Measurements from ENCODE around the gene SLC5A6.

The SLC5A6 gene

GRCh38 chr2:27221166-27221565 is 9.1 kb upstream of the SLC5A6 start:
- Mint-ChIP-seq H3K27me3 (no peaks in the 10 kb centered on the region), H3K4me1 (peaks cover 35% of the 10 kb centered on the region), H3K9me3 (no peaks in the 10 kb centered on the region), H3K36me3 (peaks cover 43% of the 10 kb centered on the region), H3K27ac (no peak overlapping the region), H3K4me3 (no peak overlapping the region)
- DNase-seq = no peak
- CTCF ChIA-PET = interaction anchor here (1.3 kb wide), 1 partner anchor 82 kb away, joined by 3 read pairs; no protein-coding TSS in a partner anchor

- Mint-ChIP-seq H3K9me3 (no peaks in the 10 kb centered on the region), H3K4me1 (peaks cover 38% of the 10 kb centered on the region), H3K27ac (no peak overlapping the region), H3K36me3 (peaks cover 49% of the 10 kb centered on the region), H3K4me3 (no peak overlapping the region), H3K27me3 (no peaks in the 10 kb centered on the region)
- no peak for DNase-seq
- CTCF ChIA-PET = interaction anchor here (1.2 kb wide), 1 partner anchor 60 kb away, joined by 3 read pairs; no protein-coding TSS in a partner anchor
Measured at GRCh38 chr2:27220091-27220490, 8.0 kb upstream of the SLC5A6 start.

- Mint-ChIP-seq H3K4me3 (no peak overlapping the region), H3K27ac (no peak overlapping the region), H3K9me3 (no peaks in the 10 kb centered on the region), H3K4me1 (peaks cover 39% of the 10 kb centered on the region), H3K27me3 (no peaks in the 10 kb centered on the region), H3K36me3 (peaks cover 46% of the 10 kb centered on the region)
- DNase-seq = peak; percentile 9
- CTCF ChIA-PET = interaction anchor here (1.2 kb wide), 1 partner anchor 61 kb away, joined by 3 read pairs; no protein-coding TSS in a partner anchor
Measured at GRCh38 chr2:27219091-27219490, 7.0 kb upstream of the SLC5A6 start.

GRCh38 chr2:27218614-27219013 is 6.5 kb upstream of the SLC5A6 start:
- Mint-ChIP-seq H3K4me3 (peak overlapping the region; percentile 94), H3K4me1 (peaks cover 43% of the 10 kb centered on the region), H3K9me3 (no peaks in the 10 kb centered on the region), H3K27ac (no peak overlapping the region), H3K27me3 (no peaks in the 10 kb centered on the region), H3K36me3 (peaks cover 48% of the 10 kb centered on the region)
- CTCF ChIA-PET = interaction anchor here (1.2 kb wide), 1 partner anchor 61 kb away, joined by 3 read pairs; no protein-coding TSS in a partner anchor
- peak; percentile 7 for DNase-seq

GRCh38 chr2:27217173-27218121 is 5.4 kb upstream of the SLC5A6 start, which contains the start of gene CAD:
TSS of gene CAD (plus strand) at chr2:27217369. CDS start at chr2:27217552, 183 bp downstream.
- Mint-ChIP-seq H3K27me3 (no peaks in the 10 kb centered on the region), H3K36me3 (peaks cover 47% of the 10 kb centered on the region), H3K9me3 (no peaks in the 10 kb centered on the region), H3K4me1 (peaks cover 52% of the 10 kb centered on the region), H3K4me3 (peak within 1 kb of the TSS; percentile 94), H3K27ac (peak within 1 kb of the TSS; percentile 92)
- DNase-seq = peak; percentile 92
- CTCF ChIA-PET = no interaction called here

GRCh38 chr2:27216416-27217137 is 4.5 kb upstream of the SLC5A6 start:
- H3K36me3 Mint-ChIP-seq = peaks cover 42% of the 10 kb centered on the region
- CTCF ChIA-PET = no interaction called here
- H3K27me3 Mint-ChIP-seq = no peaks in the 10 kb centered on the region
- no peaks in the 10 kb centered on the region for H3K9me3 Mint-ChIP-seq
- H3K27ac Mint-ChIP-seq = peak overlapping the region; percentile 92
- no peak for DNase-seq
- peaks cover 52% of the 10 kb centered on the region for H3K4me1 Mint-ChIP-seq
- H3K4me3 Mint-ChIP-seq = peak overlapping the region; percentile 94

- no peaks in the 10 kb centered on the region for H3K27me3 Mint-ChIP-seq
- CTCF ChIA-PET = no interaction called here
- no peak for DNase-seq
- H3K27ac Mint-ChIP-seq = no peak overlapping the region
- H3K4me3 Mint-ChIP-seq = no peak overlapping the region
- peaks cover 31% of the 10 kb centered on the region for H3K36me3 Mint-ChIP-seq
- H3K9me3 Mint-ChIP-seq = no peaks in the 10 kb centered on the region
- H3K4me1 Mint-ChIP-seq = peaks cover 59% of the 10 kb centered on the region
Measured at GRCh38 chr2:27214941-27215340, 2.9 kb upstream of the SLC5A6 start.

GRCh38 chr2:27212626-27213471 is 781 bp upstream of the SLC5A6 start:
- Mint-ChIP-seq H3K36me3 (peaks cover 30% of the 10 kb centered on the region), H3K27me3 (no peaks in the 10 kb centered on the region), H3K4me1 (peaks cover 52% of the 10 kb centered on the region), H3K9me3 (no peaks in the 10 kb centered on the region), H3K27ac (peak overlapping the region; percentile 98), H3K4me3 (peak overlapping the region; percentile 89)
- CTCF ChIA-PET = no interaction called here
- peak; percentile 66 for DNase-seq

GRCh38 chr2:27211241-27211942 is 676 bp downstream of the SLC5A6 start:
- no peaks in the 10 kb centered on the region for H3K27me3 Mint-ChIP-seq
- peak overlapping the region; percentile 85 for H3K4me3 Mint-ChIP-seq
- peak overlapping the region; percentile 91 for H3K27ac Mint-ChIP-seq
- DNase-seq = no peak
- H3K9me3 Mint-ChIP-seq = no peaks in the 10 kb centered on the region
- peaks cover 26% of the 10 kb centered on the region for H3K36me3 Mint-ChIP-seq
- peaks cover 39% of the 10 kb centered on the region for H3K4me1 Mint-ChIP-seq
- CTCF ChIA-PET = no interaction called here

GRCh38 chr2:27209621-27210401 is 2.3 kb downstream of the SLC5A6 start:
- no peaks in the 10 kb centered on the region for H3K27me3 Mint-ChIP-seq
- H3K9me3 Mint-ChIP-seq = no peaks in the 10 kb centered on the region
- H3K4me3 Mint-ChIP-seq = peak overlapping the region; percentile 29
- CTCF ChIA-PET = no interaction called here
- H3K36me3 Mint-ChIP-seq = peaks cover 17% of the 10 kb centered on the region
- H3K27ac Mint-ChIP-seq = peak overlapping the region; percentile 21
- no peak for DNase-seq
- H3K4me1 Mint-ChIP-seq = peaks cover 45% of the 10 kb centered on the region

- H3K27ac Mint-ChIP-seq = no peak overlapping the region
- no peaks in the 10 kb centered on the region for H3K27me3 Mint-ChIP-seq
- H3K4me3 Mint-ChIP-seq = no peak overlapping the region
- H3K9me3 Mint-ChIP-seq = no peaks in the 10 kb centered on the region
- CTCF ChIA-PET = interaction anchor here (0.6 kb wide), 1 partner anchor 362 kb away, joined by 3 read pairs; no protein-coding TSS in a partner anchor
- no peak for DNase-seq
- H3K36me3 Mint-ChIP-seq = peaks cover 17% of the 10 kb centered on the region
- peaks cover 49% of the 10 kb centered on the region for H3K4me1 Mint-ChIP-seq
Measured at GRCh38 chr2:27208486-27209050, 3.5 kb downstream of the SLC5A6 start.

- no peak overlapping the region for H3K27ac Mint-ChIP-seq
- no peak overlapping the region for H3K4me3 Mint-ChIP-seq
- H3K9me3 Mint-ChIP-seq = no peaks in the 10 kb centered on the region
- peaks cover 20% of the 10 kb centered on the region for H3K36me3 Mint-ChIP-seq
- CTCF ChIA-PET = no interaction called here
- peaks cover 37% of the 10 kb centered on the region for H3K4me1 Mint-ChIP-seq
- no peaks in the 10 kb centered on the region for H3K27me3 Mint-ChIP-seq
- no peak for DNase-seq
Measured at GRCh38 chr2:27206346-27206745, 5.7 kb downstream of the SLC5A6 start.

Data from activated naive CD4-positive, alpha-beta T cell treated with anti-CD3 and anti-CD28 coated beads, Interleukin-2, amount 10 ng/mL, durations not matched to agents 7 days and 5 days (primary cell).